ENCODE results near the gene FLNC. TPM values are rescaled to one million over a fixed set of nuclear protein-coding genes. Genes with fewer than 3 reads are reported as not detected.

FLNC gene
- total RNA-seq, 1 donor from 2014 or later: 31.9 TPM

- H3K4me3 ChIP-seq: no peak overlapping the region
- H3K9me3 ChIP-seq: no peaks in the 10 kb centered on the region
- no peak overlapping the region for H3K27ac ChIP-seq
- DNase-seq (ENCODE audit: extremely low spot score in 2 of 2): no peak
- peaks cover 6% of the 10 kb centered on the region for H3K4me1 ChIP-seq
- no peaks in the 10 kb centered on the region for H3K36me3 ChIP-seq
- no peak for TF ChIP-seq POLR2AphosphoS5 (IDR thresholded peaks at IDR 0.05; ENCODE audit: insufficient read depth in 1 of 2, low read depth in 1 of 2)
- no peak for TF ChIP-seq CTCF (IDR thresholded peaks at IDR 0.05)
- TF ChIP-seq POLR2A (IDR thresholded peaks at IDR 0.05): no peak
- no peaks in the 10 kb centered on the region for H3K27me3 ChIP-seq
- intact Hi-C loops (cut with DNase I): no loop called here
These were observed 56.4 kb downstream of the FLNC start for GRCh38 chr7:128886391-128887168.

GRCh38 chr7:128887169-128888038 lies 57.2 kb downstream of the FLNC start:
- H3K27ac ChIP-seq: no peak overlapping the region
- intact Hi-C loops (cut with DNase I): no loop called here
- peaks cover 15% of the 10 kb centered on the region for H3K4me1 ChIP-seq
- H3K36me3 ChIP-seq: no peaks in the 10 kb centered on the region
- H3K4me3 ChIP-seq: no peak overlapping the region
- H3K9me3 ChIP-seq: no peaks in the 10 kb centered on the region
- H3K27me3 ChIP-seq: no peaks in the 10 kb centered on the region
- no peak for DNase-seq (ENCODE audit: extremely low spot score in 2 of 2)
- no peak for TF ChIP-seq CTCF (IDR thresholded peaks at IDR 0.05)
- TF ChIP-seq POLR2AphosphoS5 (IDR thresholded peaks at IDR 0.05; ENCODE audit: insufficient read depth in 1 of 2, low read depth in 1 of 2): no peak
- TF ChIP-seq POLR2A (IDR thresholded peaks at IDR 0.05): no peak

GRCh38 chr7:128888039-128888755 lies 58.0 kb downstream of the FLNC start:
- Histone ChIP-seq H3K9me3 (no peaks in the 10 kb centered on the region), H3K4me3 (no peak overlapping the region), H3K36me3 (no peaks in the 10 kb centered on the region), H3K27ac (no peak overlapping the region), H3K4me1 (peaks cover 21% of the 10 kb centered on the region), H3K27me3 (no peaks in the 10 kb centered on the region)
- DNase-seq (ENCODE audit: extremely low spot score in 2 of 2): no peak
- intact Hi-C loops (cut with DNase I): no loop called here
- TF ChIP-seq CTCF (IDR thresholded peaks at IDR 0.05): no peak
- no peak for TF ChIP-seq POLR2A (IDR thresholded peaks at IDR 0.05)
- no peak for TF ChIP-seq POLR2AphosphoS5 (IDR thresholded peaks at IDR 0.05; ENCODE audit: insufficient read depth in 1 of 2, low read depth in 1 of 2)

- Histone ChIP-seq H3K27me3 (no peaks in the 10 kb centered on the region), H3K36me3 (no peaks in the 10 kb centered on the region), H3K4me1 (peaks cover 27% of the 10 kb centered on the region), H3K9me3 (no peaks in the 10 kb centered on the region), H3K4me3 (no peak overlapping the region), H3K27ac (no peak overlapping the region)
- no peak for DNase-seq (ENCODE audit: extremely low spot score in 2 of 2)
- intact Hi-C loops (cut with DNase I): no loop called here
- no peak for TF ChIP-seq POLR2AphosphoS5 (IDR thresholded peaks at IDR 0.05; ENCODE audit: insufficient read depth in 1 of 2, low read depth in 1 of 2)
- no peak for TF ChIP-seq CTCF (IDR thresholded peaks at IDR 0.05)
- no peak for TF ChIP-seq POLR2A (IDR thresholded peaks at IDR 0.05)
These were observed 58.5 kb downstream of the FLNC start for GRCh38 chr7:128888756-128889095.
